HG02840 (cell line): Measurements from ENCODE around the gene CES3.
A peak's percentile ranks its signal among the peaks of the same experiment; 100 is the strongest.

ENCODE experiments used
- ATAC-seq: cut with Tn5 transposase; IDR thresholded peaks from one replicate; pipeline ENCODE4 v1.9.1; 2021; ENCODE audit warnings: mild to moderate bottlenecking, moderate library complexity, moderate number of reproducible peaks; ENCODE audit not compliant: unreplicated experiment, low FRiP score

CES3 gene

DNA sequence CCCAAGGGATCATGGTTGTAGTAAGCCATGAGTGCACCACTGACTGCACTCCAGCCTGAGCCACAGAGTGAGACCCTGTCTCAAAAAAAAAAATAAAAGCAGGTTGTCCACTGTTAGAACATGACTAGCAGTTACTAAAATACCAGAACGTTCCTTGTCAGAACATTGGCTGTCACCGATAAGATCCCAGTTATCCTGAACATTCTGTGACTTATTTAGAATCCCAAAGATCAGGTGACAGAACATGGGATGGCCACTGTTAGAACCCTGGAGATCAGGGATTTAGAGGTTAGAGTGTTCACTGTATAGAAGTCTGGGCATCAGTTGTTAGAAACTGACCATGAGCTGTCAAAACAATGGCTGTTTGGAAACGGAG, 35.9 kb downstream of the CES3 start:
- ATAC-seq, result no peak

DNA sequence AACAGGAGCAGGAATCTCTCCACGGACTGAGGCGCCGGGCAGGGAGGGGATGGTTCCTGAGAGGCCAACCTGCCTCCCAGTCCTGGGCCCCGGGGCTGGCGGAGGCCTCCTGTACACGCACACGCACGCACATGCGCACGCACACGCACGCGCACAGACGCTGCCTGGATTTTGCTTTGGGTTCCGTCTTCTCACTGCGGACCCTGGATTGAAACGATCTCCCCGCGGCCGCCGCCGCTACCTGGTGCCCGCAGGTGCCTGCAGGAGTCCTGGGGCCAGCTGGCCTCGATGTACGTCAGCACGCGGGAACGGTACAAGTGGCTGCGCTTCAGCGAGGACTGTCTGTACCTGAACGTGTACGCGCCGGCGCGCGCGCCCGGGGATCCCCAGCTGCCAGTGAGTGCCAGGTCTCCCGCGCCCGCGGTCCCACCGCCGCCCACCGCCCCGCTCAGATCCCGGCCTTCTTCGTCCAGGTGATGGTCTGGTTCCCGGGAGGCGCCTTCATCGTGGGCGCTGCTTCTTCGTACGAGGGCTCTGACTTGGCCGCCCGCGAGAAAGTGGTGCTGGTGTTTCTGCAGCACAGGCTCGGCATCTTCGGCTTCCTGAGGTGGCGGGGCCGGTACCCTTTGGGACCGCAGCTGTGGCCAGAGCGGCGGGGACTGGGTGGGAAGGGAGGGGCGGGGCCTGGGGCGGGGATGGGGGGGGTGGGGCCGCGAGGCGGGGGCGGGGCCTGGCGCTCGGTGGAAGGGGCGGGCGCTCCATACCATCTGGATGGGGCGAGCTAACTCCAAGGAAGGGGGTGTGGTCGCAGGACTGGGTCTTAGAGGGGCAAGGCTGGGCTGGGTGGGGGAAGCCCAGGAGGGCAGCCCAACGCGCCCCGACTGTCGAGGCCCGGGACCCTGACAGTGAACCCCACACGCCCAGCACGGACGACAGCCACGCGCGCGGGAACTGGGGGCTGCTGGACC, 39.6 kb downstream of the CES3 start:
- no peak for ATAC-seq

DNA sequence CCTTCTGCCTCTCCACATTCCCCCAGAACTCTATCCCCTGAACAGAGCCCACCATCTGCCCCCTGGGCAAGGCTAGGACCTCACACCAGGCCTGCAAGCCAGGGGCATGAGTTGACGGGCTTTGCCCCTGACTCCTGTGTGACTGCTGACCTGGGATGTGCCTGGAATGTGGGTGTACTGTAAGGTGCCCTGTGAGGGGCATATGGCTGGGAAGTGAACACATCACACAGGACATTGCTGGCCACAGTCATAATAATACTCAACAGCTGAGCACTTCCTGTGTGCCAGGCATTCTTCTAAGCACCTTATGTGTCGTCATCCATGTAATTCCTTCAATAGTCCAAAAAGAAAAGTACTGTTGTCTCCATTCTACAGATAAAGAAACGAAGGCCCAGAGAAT, 40.7 kb downstream of the CES3 start:
- no peak for ATAC-seq

DNA sequence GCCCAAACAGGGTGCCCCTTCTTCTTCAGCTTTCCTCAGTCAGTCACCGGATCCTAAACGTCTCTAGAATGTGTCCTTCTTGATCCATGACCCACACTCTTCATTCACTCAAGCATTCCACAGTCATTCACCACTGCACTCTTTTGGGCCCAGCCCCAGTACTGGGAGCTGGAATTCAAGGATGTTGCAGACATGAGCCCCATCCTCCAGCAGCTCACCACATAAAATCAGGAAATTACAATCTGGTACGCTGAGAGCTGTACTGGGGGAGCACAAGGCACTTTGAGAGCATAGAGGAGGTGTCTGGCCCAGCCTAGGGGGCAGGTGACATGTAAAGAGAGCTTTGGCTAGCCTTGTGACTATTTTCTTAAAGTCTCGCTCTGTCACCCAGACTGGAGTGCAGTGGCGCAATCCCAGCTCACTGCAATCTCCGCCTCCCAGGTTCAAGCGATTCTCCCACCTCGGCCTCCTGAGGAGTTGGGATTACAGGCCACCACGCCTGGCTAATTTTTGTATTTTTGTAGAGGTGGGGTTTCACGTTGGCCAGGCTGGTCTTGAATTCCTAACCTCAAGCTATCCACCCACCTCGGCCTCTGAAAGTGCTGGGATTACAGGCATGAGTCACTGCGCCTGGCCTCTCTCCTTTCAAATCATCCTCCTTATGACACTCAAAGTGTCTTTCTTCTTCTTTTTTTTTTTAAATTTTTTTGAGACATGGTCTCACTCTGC, 46.0 kb downstream of the CES3 start:
- no peak for ATAC-seq

DNA sequence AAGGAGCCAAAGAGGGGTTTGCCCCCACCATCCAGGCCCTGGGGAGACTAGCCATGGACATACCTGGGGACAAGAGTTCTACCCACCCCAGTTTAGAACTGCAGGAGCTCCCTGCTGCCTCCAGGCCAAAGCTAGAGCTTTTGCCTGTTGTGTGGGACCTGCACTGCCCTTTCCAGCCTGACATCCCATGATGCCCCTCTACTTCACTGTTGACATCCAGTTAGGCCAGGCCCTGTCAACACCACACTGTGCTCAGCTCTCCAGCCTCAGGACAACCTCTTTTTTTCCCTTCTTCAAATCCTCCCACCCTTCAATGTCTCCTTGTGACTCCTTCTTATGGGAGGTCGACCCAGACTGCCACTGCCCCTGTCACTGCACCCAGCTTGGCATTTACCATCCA, 48.1 kb downstream of the CES3 start:
- no peak for ATAC-seq

DNA sequence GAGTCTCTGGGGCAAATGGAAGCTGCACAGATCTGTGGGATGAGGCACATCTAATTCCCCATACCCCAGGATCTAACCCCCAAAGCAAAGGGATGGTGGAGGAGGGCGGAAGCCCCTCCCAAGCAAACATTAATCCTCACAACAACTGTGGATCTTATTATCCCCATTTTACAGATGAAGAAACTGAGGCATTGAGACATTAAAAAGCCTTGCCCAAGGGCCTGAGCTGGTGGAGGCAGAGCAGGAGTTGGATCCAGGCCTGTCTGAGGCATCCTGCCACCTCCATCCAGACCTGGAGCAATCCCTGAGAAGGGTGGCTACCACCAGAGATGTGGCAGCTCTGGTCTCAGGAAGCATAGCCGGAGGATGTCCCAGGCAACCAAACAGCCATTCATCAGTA, 50.2 kb downstream of the CES3 start:
- ATAC-seq, result no peak

DNA sequence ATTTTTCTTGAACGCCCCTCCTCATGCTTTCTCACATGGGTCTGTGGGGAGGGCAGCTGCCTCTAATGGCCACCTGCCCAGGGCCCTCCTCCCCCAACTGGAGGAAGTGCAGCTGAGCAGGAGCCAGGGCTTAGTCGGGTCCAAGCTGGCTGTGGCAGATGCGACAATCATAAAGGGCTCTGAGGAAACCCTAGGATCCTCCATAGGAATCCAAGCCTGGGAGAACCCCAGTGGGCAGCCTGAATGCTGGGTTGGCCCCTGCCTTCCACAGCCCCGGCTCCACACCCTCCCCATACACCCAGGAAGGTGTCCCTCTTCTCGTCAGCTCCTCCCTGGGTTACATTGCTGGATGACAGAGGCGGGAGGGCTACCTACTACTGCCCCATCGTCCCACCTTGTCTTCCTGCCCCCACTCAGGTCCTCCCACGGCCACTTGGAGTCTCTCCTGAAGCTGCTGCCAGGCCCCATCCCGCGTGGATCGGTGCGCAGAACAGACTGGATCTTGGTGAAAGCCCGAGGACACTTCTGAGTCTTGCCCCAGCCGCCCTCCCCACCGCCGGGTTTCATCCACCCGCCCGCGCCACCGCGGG, 52.3 kb downstream of the CES3 start:
- ATAC-seq, result no peak

DNA sequence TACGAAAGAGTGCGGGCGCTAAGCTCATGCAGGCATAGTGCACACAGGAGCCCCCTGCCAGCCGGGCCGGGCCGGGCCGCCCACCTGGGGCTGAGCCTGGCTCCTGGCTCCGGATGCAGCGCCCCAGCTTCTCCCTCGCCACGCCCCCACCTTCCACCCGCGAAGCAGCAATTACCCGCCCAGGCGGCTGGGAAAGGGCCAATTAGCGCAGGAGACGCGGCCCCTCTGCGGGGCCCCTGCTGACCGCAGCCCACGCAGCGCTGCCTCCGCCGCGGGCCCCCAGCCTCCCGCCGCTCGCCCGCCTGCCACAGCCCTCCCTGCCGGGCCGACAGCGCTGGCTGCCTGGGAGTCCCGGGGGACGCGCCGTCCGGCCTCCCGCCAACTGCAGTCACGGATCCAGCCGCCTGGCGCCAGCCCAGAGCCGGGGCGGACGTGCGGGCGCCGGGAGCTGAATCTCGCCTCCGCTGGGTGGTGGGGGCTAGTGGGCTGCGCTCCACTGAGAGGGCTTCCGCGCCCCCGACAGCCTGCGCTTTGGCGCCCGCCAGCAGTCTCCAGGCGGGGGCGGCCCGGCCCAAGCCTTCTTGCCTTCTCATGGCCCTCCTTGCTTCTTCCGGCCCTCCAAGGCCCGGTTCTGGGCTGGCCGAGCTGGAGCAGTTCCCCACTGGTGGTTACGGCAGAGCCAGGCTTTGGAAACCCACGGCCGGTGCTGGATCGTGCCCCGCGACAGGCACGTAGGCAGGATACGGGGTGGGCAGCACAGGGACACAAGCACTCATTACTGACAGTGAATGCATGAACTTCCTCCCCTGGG, 53.0 kb downstream of the CES3 start:
- ATAC-seq, result no peak

DNA sequence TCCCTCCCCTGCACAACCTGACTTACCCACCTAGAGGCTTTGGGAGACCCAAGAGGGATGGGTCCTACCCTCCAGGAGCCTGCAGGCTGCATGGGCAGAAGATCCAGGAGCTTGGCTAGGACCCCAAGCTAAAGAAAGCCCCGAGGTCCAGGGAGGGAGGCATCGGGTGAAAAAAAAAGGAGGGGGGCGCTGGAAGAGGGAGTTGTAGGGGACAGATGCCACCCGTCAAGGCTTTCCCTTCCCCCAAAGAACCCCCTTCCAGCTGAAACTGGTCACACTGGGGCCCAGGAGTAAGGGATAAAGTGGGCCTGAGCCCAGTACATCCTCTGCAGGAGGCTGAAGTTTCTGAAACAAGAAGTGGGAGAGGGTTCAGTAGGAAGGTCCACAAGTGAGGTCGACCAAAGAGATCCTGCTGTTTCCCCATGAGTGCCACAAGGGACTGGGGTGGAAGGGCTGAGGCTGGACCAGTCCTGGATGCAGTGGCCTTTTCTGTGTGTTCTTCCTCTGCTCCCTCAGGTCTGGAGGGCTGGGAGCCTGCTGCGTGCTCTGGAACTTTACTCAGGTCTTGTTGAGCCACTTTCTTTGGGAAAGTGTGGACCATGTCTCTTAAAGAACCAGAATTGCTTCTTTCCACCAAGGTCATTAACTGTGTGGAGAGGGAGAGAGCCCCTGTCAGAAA, 53.7 kb downstream of the CES3 start:
- no peak for ATAC-seq

DNA sequence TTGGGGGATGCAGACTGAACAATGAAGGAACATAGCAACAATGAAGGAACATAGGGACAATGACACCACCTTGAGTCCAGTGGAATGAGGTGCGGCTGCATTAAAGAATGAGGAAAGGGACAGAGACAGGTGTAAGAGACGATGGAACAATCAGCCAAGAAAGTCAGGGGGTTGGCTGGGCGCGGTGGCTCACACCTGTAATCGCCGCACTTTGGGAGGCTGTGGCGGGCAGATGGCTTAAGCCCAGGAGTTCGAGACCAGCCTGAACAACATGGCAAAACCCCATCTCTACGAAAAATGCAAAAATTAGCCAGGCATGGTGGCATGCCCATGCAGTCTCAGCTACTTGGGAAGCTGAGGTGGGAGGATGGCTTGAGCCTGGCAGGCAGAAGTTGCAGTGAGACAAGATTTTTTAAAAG, 54.3 kb downstream of the CES3 start:
- ATAC-seq, result no peak

DNA sequence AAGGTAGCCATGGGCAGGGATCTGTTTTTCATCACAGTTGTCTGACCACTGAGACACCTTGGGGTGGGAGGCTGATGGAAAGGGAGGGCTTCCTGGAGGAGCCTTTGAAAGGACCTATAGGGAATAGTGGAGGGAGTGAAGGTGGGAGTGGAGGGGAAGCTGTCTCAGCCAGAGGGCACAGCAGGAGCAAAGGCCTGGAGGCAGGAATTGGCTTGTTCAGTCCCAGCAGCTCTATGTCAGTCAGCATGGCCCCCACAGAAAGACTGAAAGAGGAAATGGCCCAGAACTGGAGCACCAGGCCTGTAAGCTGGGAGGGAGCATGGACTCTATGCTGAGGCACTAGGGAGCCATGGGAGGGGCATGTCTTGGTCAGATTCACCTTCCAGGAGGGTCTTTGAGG, 55.1 kb downstream of the CES3 start:
- no peak for ATAC-seq

DNA sequence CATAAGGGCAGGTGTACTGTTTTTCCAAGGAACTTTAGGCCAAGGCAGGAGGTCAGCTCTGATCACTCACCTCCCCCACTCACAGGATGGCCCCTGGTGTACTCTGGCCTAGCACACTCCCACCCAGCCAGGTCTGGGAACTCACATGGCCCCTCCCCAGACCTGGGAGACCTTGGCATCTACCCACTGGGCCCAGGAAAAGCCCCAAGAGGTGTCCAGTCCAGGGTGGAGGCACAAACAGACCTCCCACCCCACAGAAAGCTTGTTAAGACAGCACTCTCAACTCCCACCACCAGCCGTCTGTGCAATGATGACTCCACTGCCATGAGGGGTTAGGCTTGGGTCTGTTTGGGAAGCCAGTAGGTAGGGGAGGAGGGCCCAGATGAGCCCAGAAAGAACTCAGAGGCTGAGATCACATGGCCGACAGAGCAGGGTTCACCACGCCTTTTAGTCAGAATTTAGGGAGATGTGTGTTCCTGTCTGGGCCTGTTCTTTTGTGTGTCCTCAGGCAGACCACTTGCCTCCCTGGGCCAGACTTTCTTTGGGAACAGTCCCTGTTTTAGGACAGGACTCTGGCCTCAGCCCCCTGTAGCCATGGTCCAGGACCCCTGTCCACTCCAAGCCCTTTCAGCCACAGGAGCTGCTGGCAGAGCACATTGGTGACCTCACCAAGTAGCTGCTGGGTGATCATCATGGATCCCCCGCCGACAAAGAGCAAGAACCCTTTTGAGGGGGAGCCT, 55.8 kb downstream of the CES3 start:
- ATAC-seq, result no peak

DNA sequence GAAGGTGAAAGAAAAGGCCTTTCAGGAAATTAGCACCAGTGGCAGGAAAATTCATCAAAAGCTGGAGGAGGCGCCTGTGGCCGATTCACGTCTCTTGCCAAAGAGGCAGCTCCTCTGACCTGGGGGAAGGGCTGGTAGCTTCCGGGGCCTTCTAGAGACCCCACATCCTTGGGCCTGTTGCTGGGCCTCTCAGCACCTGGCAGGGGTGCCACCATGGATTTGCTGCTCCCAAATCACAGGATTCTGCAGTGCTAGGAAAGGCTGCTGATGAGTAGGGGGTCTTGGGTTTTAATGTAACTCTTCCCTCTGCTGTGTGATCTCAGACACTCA, 56.3 kb downstream of the CES3 start:
- no peak for ATAC-seq

DNA sequence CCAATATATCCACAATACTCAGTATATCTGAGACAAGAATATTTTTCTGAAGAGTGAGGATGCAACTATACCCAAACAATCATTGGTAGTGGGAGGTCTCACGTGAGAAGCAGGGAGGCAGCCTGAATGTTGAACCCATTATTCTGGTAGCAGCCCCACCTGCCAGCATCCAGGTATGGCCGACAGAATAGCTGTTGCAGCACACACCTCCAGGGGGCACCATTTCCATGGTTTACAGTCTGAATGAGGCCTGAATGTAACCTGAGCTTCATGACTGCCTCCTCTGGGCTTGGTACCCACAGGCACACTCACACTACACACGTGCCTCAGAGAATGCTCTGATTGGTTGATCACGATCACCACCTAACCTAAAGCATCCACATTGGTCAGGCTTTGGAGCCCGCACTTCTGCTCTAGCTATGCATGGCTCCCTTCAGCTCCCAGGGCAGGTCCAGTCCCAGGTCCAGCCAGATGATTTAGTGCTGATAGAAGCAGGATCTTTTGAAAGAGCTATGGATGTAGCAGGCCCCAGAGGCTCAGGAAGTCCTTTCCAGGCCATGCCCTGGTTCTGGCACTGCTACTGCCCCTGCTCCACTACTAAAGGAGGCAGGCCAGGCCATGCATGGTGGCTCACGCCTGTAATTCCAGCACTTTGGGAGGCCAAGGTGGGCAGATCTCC, 56.9 kb downstream of the CES3 start:
- peak; percentile 72 for ATAC-seq

DNA sequence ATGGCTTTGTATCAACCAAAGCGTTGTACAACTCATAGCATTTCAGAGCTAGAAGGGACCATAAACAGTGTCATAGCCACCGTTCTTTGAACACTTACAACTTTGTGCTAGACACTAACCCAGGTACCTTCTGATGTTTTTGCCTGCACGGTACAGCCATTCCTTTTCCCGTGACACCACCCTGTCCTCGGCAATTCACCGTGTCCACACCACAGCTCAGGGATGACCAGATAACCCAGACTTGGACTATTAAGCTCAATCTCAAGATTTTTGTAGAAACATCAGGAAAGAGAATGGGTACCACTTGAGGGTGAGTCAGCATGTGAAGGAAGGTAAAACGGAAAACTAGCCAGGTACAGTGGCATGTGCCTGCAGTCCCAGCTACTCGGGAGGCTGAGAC, 58.1 kb downstream of the CES3 start:
- ATAC-seq, result no peak

DNA sequence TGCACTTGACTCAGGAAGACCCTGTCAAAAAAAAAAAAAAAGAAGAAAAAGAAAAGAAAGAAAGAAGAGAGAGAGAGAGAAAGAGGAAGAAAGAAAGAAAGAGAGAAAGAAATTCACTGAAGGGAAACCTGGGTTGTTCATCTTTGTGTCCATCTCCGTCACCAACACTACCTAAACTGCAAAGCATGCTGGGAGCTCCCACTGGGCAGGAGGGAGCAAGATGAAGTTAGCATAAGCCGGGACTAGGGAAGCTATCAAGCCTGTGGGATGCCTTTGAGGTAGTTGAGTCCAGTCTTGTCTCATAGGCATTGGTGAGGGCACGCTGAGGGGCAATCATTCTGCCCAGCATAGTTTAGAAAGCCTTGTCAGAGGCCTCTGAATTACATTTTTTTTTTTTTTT, 60.3 kb downstream of the CES3 start:
- no peak for ATAC-seq

DNA sequence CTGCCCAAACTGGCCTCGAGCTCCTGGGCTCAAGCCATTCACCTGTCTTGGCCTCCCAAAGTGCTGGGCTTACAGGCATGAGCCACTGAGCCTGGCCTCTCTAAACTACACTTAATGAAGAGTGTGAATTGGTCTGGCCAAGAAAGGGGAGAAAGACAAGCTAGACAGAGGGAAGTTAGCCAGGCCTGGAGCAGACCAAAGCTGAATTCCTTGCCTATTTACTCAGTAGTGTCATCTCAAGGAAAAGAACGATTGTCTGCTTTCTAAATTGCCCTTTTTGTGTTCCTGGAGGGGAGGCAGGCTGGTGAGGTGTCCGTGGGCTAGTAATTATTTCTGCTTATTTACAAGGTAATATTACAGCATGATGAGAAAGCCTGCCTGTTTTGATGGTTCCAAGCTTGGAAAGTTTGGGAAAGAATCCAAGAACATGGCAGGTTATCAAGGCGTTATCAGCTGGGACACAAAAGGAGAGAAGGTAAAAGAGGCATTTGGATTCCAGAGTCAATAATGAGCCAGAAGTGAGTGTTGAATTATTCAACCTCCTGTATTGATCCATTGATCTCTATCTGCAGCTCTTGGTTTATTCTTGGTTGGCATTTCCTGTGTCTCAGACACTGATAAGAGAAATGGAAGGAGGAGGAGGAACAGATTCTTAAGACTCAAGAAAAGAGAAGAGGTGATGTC, 61.6 kb downstream of the CES3 start:
- no peak for ATAC-seq

DNA sequence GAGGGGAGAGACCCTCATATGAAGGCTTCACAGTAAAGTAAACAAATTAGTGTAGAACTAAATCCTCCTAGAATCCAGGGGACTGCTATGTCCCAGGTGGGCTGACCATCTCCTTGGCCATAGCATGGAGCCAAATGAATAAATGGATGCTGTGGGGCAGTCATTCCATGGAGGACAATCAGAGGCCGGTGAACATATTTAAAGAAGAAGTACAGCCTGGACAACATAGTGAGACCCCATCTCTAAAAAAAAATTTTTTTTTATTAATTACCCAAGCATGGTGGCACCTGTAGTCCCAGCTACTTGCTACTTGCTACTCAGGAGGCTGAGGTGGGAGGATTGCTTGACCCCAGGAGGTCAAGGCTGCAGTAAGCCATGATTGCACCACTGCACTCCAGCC, 62.6 kb downstream of the CES3 start:
- ATAC-seq, result no peak
